Limb (tissue), 2 donors: ENCODE results near the gene KASH5.
"Not testable (repeated sequence)": the region's sequence is repeated elsewhere in the genome, so short reads cannot be mapped to it uniquely, and the experiment has no call there.

Source experiments
- DNase-seq, 2 donors: peaks; one replicate each; pipeline ENCODE4 v3.0.0-alpha.2; 2016; ENCODE audit errors: extremely low spot score in 2 of 2

Gene KASH5

DNA sequence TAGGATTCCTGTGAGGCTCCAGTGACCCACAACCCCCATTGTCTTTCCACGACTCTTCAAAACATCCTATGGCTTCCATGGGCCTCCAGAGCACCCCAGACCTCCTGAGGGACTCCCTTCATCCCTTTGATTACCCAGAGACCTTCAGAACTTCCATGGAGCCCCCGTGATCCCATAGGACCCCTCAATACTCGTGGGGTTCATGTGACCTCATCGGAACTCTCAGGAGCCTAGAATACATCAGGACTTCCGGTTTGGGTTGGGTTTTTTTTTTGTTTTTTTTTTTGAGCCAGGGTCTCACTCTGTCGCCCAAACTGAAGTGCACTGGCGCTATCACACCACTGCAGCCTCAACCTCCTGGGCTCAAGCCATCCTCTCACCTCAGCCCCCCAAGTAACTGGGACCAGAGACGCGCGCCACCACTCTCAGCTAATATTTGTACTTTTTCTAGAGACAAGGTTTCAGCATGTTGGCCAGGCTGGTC is 65.8 kb downstream of the KASH5 start:
- no peak for DNase-seq

- no peak for DNase-seq
Observed at GRCh38 chr19:49455773-49456172, 67.7 kb downstream of the KASH5 start.

DNA sequence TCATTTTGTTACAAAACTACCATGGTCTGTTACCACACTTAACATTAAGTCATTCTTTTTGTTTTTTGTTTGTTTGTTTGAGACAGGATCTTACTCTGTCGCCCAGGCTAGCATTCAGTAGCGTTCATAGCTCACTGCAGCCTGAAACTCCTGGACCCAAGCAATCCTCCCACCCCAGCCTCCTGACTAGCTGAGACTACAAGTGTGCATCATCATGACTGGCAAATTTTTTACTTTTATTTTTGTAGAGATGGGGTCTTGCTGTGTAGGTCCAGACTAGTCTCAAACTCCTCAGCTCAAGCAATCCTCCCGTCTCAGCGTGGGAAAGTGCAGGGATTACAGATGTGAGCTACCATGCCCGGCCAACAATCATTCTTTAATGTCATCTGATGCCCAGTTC is 68.3 kb downstream of the KASH5 start:
- no peak for DNase-seq

GRCh38 chr19:49458567-49458903 is 70.5 kb downstream of the KASH5 start:
- no peak for DNase-seq

- DNase-seq: no peak
Observed at GRCh38 chr19:49459388-49459787, 71.3 kb downstream of the KASH5 start.

DNA sequence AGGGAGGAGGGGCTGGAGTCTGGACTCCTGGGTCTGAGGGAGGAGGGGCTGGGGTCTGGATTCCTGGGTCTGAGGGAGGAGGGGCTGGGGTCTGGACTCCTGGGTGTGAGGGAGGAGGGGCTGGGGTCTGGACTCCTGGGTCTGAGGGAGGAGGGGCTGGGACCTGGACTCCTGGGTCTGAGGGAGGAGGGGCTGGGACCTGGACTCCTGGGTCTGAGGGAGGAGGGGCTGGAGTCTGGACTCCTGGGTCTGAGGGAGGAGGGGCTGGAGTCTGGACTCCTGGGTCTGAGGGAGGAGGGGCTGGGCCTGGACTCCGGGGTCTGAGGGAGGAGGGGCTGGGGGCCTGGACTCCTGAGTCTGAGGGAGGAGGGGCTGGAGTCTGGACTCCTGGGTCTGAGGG is 73.1 kb downstream of the KASH5 start:
- DNase-seq: not testable (repeated sequence)

DNA sequence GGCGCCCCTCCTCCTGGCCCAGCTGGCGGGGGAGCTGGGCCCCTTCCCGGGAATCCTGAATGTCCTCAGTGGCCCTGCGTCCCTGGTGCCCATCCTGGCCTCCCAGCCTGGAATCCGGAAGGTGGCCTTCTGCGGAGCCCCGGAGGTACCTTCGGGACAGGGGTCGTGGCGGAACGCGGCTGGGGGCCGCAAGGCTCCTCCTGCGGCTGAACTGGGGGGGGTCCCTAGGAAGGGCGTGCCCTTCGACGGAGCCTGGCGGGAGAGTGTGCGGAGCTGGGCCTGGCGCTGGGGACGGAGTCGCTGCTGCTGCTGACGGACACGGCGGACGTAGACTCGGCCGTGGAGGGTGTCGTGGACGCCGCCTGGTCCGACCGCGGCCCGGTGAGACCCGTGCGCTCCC is 73.6 kb downstream of the KASH5 start:
- peak in 1 of 2 donors; percentile 24 for DNase-seq

- DNase-seq: no peak
Observed at GRCh38 chr19:49462492-49462891, 74.4 kb downstream of the KASH5 start.

- DNase-seq: peak in 1 of 2 donors; percentile 28
Observed at GRCh38 chr19:49463960-49464740, 76.1 kb downstream of the KASH5 start.

DNA sequence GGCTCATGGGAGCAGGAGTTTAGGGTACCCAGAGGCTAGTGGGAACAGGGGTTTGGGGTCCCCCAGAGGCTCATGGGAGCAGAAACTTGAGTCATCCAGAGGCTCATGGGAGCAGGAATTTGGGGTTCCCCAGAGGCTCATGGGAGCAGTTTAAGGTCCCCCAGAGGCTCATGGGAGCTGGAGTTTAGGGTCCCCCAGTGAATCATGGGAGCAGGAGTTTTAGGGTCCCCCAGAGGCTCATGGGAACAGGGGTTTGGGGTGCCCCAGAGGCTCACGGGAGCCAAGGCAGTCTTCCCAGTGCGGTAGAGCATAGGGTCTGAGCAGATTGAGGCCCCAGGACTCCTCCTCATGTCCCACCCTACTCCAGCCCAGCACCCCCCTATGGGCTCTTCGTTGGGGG is 77.3 kb downstream of the KASH5 start:
- DNase-seq: no peak
